Measurements from ENCODE around the gene RBM25. TPM values are rescaled to one million over a fixed set of nuclear protein-coding genes. Genes with fewer than 3 reads are reported as not detected.

Gene RBM25
- total and polyA plus RNA-seq, 10 of the 15 experiments (the other 5 are each of a cell fraction or from before 2014, with no cell fraction given), result 43.4 to 125 (median 74.1) TPM

- no peaks in the 10 kb centered on the region for H3K4me1 ChIP-seq (ENCODE audit: control insufficient read depth, insufficient read depth, low read length)
- H3K9ac ChIP-seq (ENCODE audit: control insufficient read depth, insufficient read depth, low read length), result no peak overlapping the region
- ATAC-seq, result no peak
- ChIA-PET CTCF (no interaction called here), RAD21 (ENCODE audit: unreplicated experiment) (no interaction called here), POLR2A (interaction anchor here (1.9 kb wide), 1 partner anchor 11 kb away, joined by 5 read pairs; the partner anchor contains the start of gene PSEN1), SMC1A (ENCODE audit: uncharacterized antibody, unreplicated experiment) (interaction anchor here (1.0 to 1.8 kb wide), 5 partner anchors 9 to 24 kb away, joined by 3 to 8 read pairs (median 3); partner anchors contain the start of gene PSEN1)
- H2AFZ ChIP-seq (ENCODE audit: control insufficient read depth, low read depth, low read length), result no peak overlapping the region
- WGBS (ENCODE audit: insufficient coverage, insufficient replicate concordance, low lambda C conversion rate, missing lambda C conversion rate), result 87% methylated on average over 5 of the region's 5 CpGs
- no peak overlapping the region for H3K4me2 ChIP-seq (ENCODE audit: control insufficient read depth, insufficient read depth)
- peaks cover 0 to 21% of the 10 kb centered on the region in 2 experiments; a peak in 2 of 4 replicates for H3K36me3 ChIP-seq (ENCODE audit: control insufficient read depth in 2 of 2, insufficient read depth in 2 of 2, low read length in 1 of 2)
- H3K27me3 ChIP-seq (replicated peaks in 1 of 2; ENCODE audit: control insufficient read depth in 2 of 2, insufficient read depth in 2 of 2, low read length in 1 of 2), result no peaks in the 10 kb centered on the region
- no peaks in the 10 kb centered on the region for H3K79me2 ChIP-seq (ENCODE audit: control insufficient read depth, insufficient read depth, low read length)
- FAIRE-seq, result no peak
- in situ Hi-C loops (cut with MboI), result no loop called here
- no TSS peak for BruUV-seq (replicated peaks)
- intact Hi-C loops (cut with micrococcal nuclease; ENCODE audit: unreplicated experiment), result no loop called here
- H3K27ac ChIP-seq (ENCODE audit: control insufficient read depth, insufficient read depth), result no peak overlapping the region
- H4K20me1 ChIP-seq (ENCODE audit: control insufficient read depth, insufficient read depth), result no peaks in the 10 kb centered on the region
- no peaks in the 10 kb centered on the region for H3K9me3 ChIP-seq (replicated peaks; ENCODE audit: control insufficient read depth, insufficient read depth, low read length)
- no peak overlapping the region for H3K4me3 ChIP-seq
- DNase-seq (ENCODE audit: low read depth, low spot score), result no peak
- TF ChIP-seq MXI1 (IDR thresholded peaks at IDR 0.05; ENCODE audit: low read depth, low read length), result no peak
These were observed 66.8 kb downstream of the RBM25 start for GRCh38 chr14:73125169-73125588.

GRCh38 chr14:73125746-73126145 is 67.4 kb downstream of the RBM25 start:
- RAD21 ChIA-PET (ENCODE audit: unreplicated experiment), result interaction anchor here (0.9 kb wide), 1 partner anchor 16 kb away, joined by 3 read pairs; no protein-coding TSS in a partner anchor
- FAIRE-seq (no peak), ATAC-seq (no peak), DNase-seq (ENCODE audit: low read depth, low spot score) (no peak)
- H3K4me3 ChIP-seq, result no peak overlapping the region
- 98% methylated on average over 3 of the region's 3 CpGs for WGBS (ENCODE audit: insufficient coverage, insufficient replicate concordance, low lambda C conversion rate, missing lambda C conversion rate)
- in situ Hi-C loops (cut with MboI) (no loop called here), intact Hi-C loops (cut with micrococcal nuclease; ENCODE audit: unreplicated experiment) (no loop called here)
- CTCF ChIA-PET, result interaction anchor here (1.2 kb wide), 1 partner anchor 66 kb away, joined by 3 read pairs; no protein-coding TSS in a partner anchor
- H2AFZ ChIP-seq (ENCODE audit: control insufficient read depth, low read depth, low read length), result no peak overlapping the region
- H3K9me3 ChIP-seq (replicated peaks; ENCODE audit: control insufficient read depth, insufficient read depth, low read length), result no peaks in the 10 kb centered on the region
- H3K4me1 ChIP-seq (ENCODE audit: control insufficient read depth, insufficient read depth, low read length), result no peaks in the 10 kb centered on the region
- H3K4me2 ChIP-seq (ENCODE audit: control insufficient read depth, insufficient read depth), result no peak overlapping the region
- H3K9ac ChIP-seq (ENCODE audit: control insufficient read depth, insufficient read depth, low read length), result no peak overlapping the region
- no TSS peak for BruUV-seq (replicated peaks)
- no peaks in the 10 kb centered on the region for H3K79me2 ChIP-seq (ENCODE audit: control insufficient read depth, insufficient read depth, low read length)
- H4K20me1 ChIP-seq (ENCODE audit: control insufficient read depth, insufficient read depth), result no peaks in the 10 kb centered on the region
- TF ChIP-seq EGR1 (IDR thresholded peaks at IDR 0.05; ENCODE audit: borderline replicate concordance in 1 of 2, low read depth in 2 of 2, low read length in 2 of 2) (no peak), TAF1 (IDR thresholded peaks at IDR 0.05; ENCODE audit: borderline replicate concordance, low read depth, low read length) (no peak), BRCA1 (IDR thresholded peaks at IDR 0.05; ENCODE audit: low read depth, low read length) (no peak), NFXL1 (IDR thresholded peaks at IDR 0.05; ENCODE audit: borderline replicate concordance) (no peak), EP300 (IDR thresholded peaks at IDR 0.05; ENCODE audit: borderline replicate concordance in 1 of 2, control insufficient read depth in 1 of 2, low read depth in 2 of 2, low read length in 2 of 2) (no peak), TBL1XR1 (IDR thresholded peaks at IDR 0.05; ENCODE audit: low read depth, low read length) (no peak), RBBP5 (conservative IDR thresholded peaks at IDR 0.05) (no peak), SUPT20H (IDR thresholded peaks at IDR 0.05; ENCODE audit: borderline replicate concordance, control insufficient read depth, low read depth, low read length) (no peak), IKZF2 (IDR thresholded peaks at IDR 0.05) (no peak)
- POLR2A ChIA-PET, result interaction anchor here (1.0 to 1.9 kb wide), 2 partner anchors 10 to 51 kb away, joined by 3 to 5 read pairs; partner anchors contain the start of gene PSEN1
- SMC1A ChIA-PET (ENCODE audit: uncharacterized antibody, unreplicated experiment), result interaction anchor here (0.6 to 1.5 kb wide), 6 partner anchors 9 to 878 kb away, joined by 3 to 8 read pairs (median 3); partner anchors contain the start of gene PSEN1
- no peak overlapping the region for H3K27ac ChIP-seq (ENCODE audit: control insufficient read depth, insufficient read depth)
- no peaks in the 10 kb centered on the region for H3K27me3 ChIP-seq (replicated peaks in 1 of 2; ENCODE audit: control insufficient read depth in 2 of 2, insufficient read depth in 2 of 2, low read length in 1 of 2)
- peaks cover 0 to 19% of the 10 kb centered on the region in 2 experiments; a peak in 2 of 4 replicates for H3K36me3 ChIP-seq (ENCODE audit: control insufficient read depth in 2 of 2, insufficient read depth in 2 of 2, low read length in 1 of 2)
